ENCODE results near the gene ATP1A1. TPM values are rescaled to one million over a fixed set of nuclear protein-coding genes. Genes with fewer than 3 reads are reported as not detected.

The ATP1A1 gene
- polyA plus RNA-seq, 2 of the 4 experiments (the other 2 are of a cell fraction) = 119 to 171 TPM

DNA sequence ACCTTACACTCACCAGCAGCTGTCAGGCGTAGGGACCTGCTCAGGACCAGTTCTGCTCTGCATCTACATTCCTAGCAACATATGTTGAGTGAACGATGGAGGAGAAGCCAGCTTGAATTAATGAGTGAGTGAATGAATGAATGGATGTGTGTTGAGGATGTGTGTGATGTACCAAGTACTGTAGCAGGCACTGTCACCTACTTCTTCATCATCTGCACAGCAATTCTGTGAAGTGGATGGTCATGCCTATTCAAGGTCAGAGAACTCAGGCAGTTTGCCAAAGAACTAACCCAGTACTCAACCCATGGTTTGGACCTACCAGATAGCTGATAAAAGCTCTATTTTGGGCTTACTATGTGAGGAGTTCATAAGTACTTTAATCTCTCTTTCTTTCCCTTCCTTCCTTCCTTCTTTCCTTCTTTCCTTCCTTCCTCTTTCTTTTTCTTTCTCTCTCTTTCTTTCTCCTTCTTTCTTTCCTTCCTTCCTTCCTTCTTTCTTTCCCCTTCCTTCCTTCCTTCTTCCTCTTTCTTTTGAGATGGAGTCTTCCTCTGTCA lies 56.9 kb downstream of the ATP1A1 start (continued):
- TF ChIP-seq SMC3 (IDR thresholded peaks at IDR 0.05) (no peak), TP53 (CRISPR knock-in tag; IDR thresholded peaks at IDR 0.05) (no peak), JUNB (IDR thresholded peaks at IDR 0.05) (no peak), NPAS2 (CRISPR knock-in tag; IDR thresholded peaks at IDR 0.05; ENCODE audit: borderline replicate concordance) (no peak), KDM5A (IDR thresholded peaks at IDR 0.05) (no peak)
- TF ChIP-seq, protein P1, sequence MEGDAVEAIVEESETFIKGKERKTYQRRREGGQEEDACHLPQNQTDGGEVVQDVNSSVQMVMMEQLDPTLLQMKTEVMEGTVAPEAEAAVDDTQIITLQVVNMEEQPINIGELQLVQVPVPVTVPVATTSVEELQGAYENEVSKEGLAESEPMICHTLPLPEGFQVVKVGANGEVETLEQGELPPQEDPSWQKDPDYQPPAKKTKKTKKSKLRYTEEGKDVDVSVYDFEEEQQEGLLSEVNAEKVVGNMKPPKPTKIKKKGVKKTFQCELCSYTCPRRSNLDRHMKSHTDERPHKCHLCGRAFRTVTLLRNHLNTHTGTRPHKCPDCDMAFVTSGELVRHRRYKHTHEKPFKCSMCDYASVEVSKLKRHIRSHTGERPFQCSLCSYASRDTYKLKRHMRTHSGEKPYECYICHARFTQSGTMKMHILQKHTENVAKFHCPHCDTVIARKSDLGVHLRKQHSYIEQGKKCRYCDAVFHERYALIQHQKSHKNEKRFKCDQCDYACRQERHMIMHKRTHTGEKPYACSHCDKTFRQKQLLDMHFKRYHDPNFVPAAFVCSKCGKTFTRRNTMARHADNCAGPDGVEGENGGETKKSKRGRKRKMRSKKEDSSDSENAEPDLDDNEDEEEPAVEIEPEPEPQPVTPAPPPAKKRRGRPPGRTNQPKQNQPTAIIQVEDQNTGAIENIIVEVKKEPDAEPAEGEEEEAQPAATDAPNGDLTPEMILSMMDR (IDR thresholded peaks at IDR 0.05) = no peak

DNA sequence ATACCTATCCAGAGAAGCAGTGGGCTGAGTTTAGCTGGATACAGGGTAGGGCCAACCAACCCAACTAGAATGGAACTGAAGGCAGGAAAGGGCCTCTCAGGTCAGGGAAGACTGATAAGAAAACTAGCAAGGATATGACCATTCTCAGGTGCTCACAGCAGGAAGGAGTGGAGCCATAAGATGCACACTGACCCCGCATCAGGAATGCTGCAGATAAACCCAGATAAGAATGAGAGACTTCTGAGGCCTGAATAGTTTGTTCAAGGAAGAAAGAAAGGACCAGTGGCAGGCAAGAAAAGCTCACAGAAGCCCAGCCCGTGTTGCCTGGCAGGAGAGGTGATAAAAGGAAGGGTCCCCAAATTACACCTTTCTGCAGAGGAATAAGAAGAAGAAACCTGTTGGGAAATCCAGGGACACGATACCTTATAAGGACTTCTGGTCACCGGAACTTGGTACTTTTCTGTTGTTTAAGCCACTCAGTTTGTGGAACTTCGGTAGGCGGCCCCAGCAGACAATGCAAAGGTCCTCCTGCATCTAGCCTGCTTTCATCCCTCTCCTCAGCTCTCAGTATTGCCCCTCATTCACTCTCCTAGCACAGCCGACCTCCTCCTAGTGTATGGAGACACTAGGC lies 58.9 kb downstream of the ATP1A1 start:
- Histone ChIP-seq H3K4me2 (no peak overlapping the region), H3K9me3 (no peaks in the 10 kb centered on the region), H3K27ac (no peak overlapping the region), H3K4me1 (no peaks in the 10 kb centered on the region), H3K4me3 (no peak overlapping the region)
- TF ChIP-seq SMC3 (IDR thresholded peaks at IDR 0.05) = no peak
- no peak for TF ChIP-seq ZNF302 (CRISPR knock-in tag; IDR thresholded peaks at IDR 0.05)
- TF ChIP-seq TFCP2L1 (CRISPR knock-in tag; IDR thresholded peaks at IDR 0.05) = no peak
- FAIRE-seq = no peak
- no peak for ATAC-seq
- POLR2A ChIA-PET = no interaction called here
- no peak for DNase-seq (ENCODE audit: low read depth in 1 of 2, low spot score in 1 of 2)
- 48% methylated on average over 7 of the region's 7 CpGs for WGBS (ENCODE audit: missing lambda C conversion rate)
- CTCF ChIA-PET = no interaction called here

DNA sequence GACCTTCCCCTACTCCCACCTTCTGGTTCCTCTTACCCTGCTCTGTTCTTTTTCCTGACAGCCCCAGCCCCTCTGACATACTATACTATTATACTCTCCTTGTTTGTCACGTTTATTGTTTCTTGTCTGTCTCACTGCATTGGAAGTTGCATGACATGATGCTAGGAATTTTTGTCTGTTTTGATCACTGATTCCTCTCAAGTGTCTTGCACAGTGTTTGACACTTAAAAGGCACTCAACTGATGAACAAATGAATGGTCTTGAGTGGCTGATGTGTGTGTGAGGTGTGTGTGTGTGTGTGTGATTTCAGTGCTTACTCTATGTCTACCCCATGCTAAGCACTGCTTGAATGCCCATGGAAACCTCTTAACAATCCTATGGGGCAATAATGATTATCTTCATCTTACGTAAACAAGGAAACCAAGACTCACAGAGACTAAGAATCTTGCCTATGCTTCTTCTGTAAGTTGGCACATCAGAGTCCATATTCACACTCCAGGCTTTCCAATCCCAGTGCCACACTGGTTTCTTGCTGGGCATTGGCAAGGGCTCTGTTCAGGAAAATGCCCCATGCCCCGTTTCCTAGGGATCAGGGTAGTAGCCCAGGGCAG lies 59.7 kb downstream of the ATP1A1 start:
- no peaks in the 10 kb centered on the region for H3K4me1 ChIP-seq
- FAIRE-seq (no peak), ATAC-seq (no peak), DNase-seq (ENCODE audit: low read depth in 1 of 2, low spot score in 1 of 2) (no peak)
- ChIA-PET CTCF (no interaction called here), POLR2A (no interaction called here)
- no peak for TF ChIP-seq MAZ (IDR thresholded peaks at IDR 0.05; ENCODE audit: borderline replicate concordance, low read depth, low read length)
- no peak for TF ChIP-seq HEYL (CRISPR knock-in tag; IDR thresholded peaks at IDR 0.05)
- no peak for TF ChIP-seq ZSCAN20 (CRISPR knock-in tag; IDR thresholded peaks at IDR 0.05)
- TF ChIP-seq, protein P2, sequence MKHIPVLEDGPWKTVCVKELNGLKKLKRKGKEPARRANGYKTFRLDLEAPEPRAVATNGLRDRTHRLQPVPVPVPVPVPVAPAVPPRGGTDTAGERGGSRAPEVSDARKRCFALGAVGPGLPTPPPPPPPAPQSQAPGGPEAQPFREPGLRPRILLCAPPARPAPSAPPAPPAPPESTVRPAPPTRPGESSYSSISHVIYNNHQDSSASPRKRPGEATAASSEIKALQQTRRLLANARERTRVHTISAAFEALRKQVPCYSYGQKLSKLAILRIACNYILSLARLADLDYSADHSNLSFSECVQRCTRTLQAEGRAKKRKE (CRISPR knock-in tag; IDR thresholded peaks at IDR 0.05; ENCODE audit: low read depth) = no peak
- no peak overlapping the region for H3K4me2 ChIP-seq
- WGBS (ENCODE audit: missing lambda C conversion rate) = 47% methylated on average over 2 of the region's 3 CpGs
- H3K4me3 ChIP-seq = no peak overlapping the region
- no peaks in the 10 kb centered on the region for H3K9me3 ChIP-seq
- H3K27ac ChIP-seq = no peak overlapping the region

DNA sequence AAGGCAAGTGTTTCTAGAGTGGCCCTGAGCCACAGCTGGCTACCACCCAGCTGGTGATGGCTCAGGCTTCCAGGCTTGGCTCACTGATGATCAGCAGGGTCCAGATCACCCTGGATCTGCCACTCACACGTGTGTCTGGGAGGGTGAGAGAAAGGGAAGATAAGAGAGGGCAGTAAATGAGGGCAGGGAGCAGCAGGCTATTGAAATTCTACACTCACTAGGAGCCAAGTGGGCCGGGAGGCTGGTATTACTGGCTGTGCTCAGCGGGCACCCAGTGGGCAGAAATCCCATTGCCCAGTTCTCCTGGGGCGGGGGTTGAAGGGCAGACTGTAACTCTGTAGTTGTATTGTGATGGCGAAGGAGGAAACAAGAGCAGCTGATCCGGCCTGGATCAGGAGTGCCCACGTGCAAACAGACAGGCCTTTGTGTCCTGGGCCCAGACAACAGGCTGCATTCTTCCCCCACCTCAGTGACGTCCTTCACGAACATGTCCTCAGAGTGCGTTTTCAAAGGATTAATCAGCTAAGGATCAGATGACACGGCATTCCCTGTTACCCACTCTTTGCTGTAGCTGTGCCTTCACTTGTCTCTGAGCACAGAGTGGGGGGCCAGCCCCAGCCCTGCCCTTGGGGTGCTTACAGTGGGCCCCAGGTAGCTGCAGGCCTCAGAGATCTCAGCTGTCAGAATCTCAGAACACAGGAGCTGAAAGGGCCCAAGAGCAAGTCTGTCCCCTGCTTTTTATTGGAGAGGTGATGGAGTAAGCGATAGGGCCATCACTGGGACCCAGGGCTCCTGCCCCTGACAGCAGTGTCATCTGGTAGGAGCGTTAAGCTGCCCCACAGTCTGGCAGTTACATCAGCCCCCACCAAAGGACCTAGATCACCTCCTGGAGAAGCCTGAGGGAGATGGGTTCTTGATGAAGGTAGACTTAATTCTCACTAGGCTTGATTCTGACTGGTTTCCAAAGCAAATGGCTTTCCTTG lies 60.5 kb downstream of the ATP1A1 start:
- 54% methylated on average over 13 of the region's 13 CpGs for WGBS (ENCODE audit: missing lambda C conversion rate)
- no peak for DNase-seq (ENCODE audit: low read depth in 1 of 2, low spot score in 1 of 2)
- ChIA-PET POLR2A (no interaction called here), CTCF (interaction anchor here (1.3 kb wide), 1 partner anchor 294 kb away, joined by 4 read pairs; no protein-coding TSS in a partner anchor)
- Histone ChIP-seq H3K4me2 (no peak overlapping the region), H3K4me1 (no peaks in the 10 kb centered on the region), H3K27ac (no peak overlapping the region), H3K4me3 (no peak overlapping the region), H3K9me3 (no peaks in the 10 kb centered on the region)
- ATAC-seq = no peak
- no peak for FAIRE-seq
- no peak for TF ChIP-seq ESRRA (IDR thresholded peaks at IDR 0.05; ENCODE audit: borderline replicate concordance, low read length)
- no peak for TF ChIP-seq POLR2A (IDR thresholded peaks at IDR 0.05; ENCODE audit: low read length)
- no peak for TF ChIP-seq CHD2 (IDR thresholded peaks at IDR 0.05; ENCODE audit: low read length, partially characterized antibody)
- no peak for TF ChIP-seq MAFK (IDR thresholded peaks at IDR 0.05; ENCODE audit: partially characterized antibody)
- TF ChIP-seq, protein P3, sequence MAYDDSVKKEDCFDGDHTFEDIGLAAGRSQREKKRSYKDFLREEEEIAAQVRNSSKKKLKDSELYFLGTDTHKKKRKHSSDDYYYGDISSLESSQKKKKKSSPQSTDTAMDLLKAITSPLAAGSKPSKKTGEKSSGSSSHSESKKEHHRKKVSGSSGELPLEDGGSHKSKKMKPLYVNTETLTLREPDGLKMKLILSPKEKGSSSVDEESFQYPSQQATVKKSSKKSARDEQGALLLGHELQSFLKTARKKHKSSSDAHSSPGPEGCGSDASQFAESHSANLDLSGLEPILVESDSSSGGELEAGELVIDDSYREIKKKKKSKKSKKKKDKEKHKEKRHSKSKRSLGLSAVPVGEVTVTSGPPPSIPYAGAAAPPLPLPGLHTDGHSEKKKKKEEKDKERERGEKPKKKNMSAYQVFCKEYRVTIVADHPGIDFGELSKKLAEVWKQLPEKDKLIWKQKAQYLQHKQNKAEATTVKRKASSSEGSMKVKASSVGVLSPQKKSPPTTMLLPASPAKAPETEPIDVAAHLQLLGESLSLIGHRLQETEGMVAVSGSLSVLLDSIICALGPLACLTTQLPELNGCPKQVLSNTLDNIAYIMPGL (CRISPR knock-in tag; IDR thresholded peaks at IDR 0.05; ENCODE audit: borderline replicate concordance) = no peak
- TF ChIP-seq RFX5 (IDR thresholded peaks at IDR 0.05) = no peak
- no peak for TF ChIP-seq HOXB5 (CRISPR knock-in tag; IDR thresholded peaks at IDR 0.05)
- TF ChIP-seq GATA3 (IDR thresholded peaks at IDR 0.05; ENCODE audit: borderline replicate concordance) = no peak
- no peak for TF ChIP-seq RAD21 (conservative IDR thresholded peaks at IDR 0.05 in 1 of 2, IDR thresholded peaks at IDR 0.05 in 1 of 2)
- no peak for TF ChIP-seq JUN (IDR thresholded peaks at IDR 0.05)
- TF ChIP-seq, protein P4, sequence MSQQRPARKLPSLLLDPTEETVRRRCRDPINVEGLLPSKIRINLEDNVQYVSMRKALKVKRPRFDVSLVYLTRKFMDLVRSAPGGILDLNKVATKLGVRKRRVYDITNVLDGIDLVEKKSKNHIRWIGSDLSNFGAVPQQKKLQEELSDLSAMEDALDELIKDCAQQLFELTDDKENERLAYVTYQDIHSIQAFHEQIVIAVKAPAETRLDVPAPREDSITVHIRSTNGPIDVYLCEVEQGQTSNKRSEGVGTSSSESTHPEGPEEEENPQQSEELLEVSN (IDR thresholded peaks at IDR 0.05; ENCODE audit: borderline replicate concordance, low read depth) = no peak
- no peak for TF ChIP-seq HDAC2 (IDR thresholded peaks at IDR 0.05)

All from A549 (cell line).